Sciatic nerve (tissue), 2 donors: ENCODE results near the gene RAMP3. TPM values are rescaled to one million over a fixed set of nuclear protein-coding genes. Genes with fewer than 3 reads are reported as not detected.

Experiments
- ATAC-seq: fragments of 200-7000 bp; cut with Tn5 transposase; one replicate; pipeline ENCODE4 v1.9.1; 2020; ENCODE audit warnings: mild to moderate bottlenecking, moderate library complexity
- DNase-seq: peaks from one replicate; pipeline ENCODE4 v3.0.0-alpha.2; 2020; ENCODE audit warnings: low spot score
- intact Hi-C: fragments of 100-400 bp; cut with DNase I; formaldehyde crosslinking; loops from one replicate; pipeline ENCODE4 v1.14.2; 2022
- total RNA-seq: library from RNA; stranded (reverse); fragmentation: NEBNext Ultra II Directional; extraction: Animal tissue kit (Norgen Biotek cat#: 25700); gene quantifications from one replicate; pipeline ENCODE4 v1.2.1, GENCODE V29; 2021
- donor health status: DM: no; HTN: no; CAD: no.
- donor health status: DM: no; HTN: no; CAD: no.

The RAMP3 gene
- total RNA-seq, 1 donor from 2014 or later = 59.6 TPM

DNA sequence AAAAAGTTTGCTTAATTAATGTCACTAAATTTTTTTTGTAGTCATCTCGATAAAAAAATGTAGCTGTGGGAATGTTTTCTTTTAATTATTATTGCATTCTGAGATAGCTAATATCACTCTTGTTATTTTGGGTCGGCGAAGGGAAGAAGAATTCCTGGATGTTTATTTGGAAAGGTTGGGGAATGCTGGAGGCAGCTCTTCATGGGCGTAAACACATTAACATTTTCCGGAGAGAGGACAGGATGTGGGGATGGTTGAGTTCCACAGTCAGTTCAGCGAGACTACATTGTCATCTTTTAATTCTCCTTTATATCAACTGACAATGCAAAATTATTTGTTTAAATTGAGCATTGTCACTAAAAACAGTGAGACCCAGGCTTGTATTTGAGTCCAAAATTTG is 72.5 kb downstream of the RAMP3 start:
- intact Hi-C loops = no loop called here
- DNase-seq (no peak), ATAC-seq (no peak)

DNA sequence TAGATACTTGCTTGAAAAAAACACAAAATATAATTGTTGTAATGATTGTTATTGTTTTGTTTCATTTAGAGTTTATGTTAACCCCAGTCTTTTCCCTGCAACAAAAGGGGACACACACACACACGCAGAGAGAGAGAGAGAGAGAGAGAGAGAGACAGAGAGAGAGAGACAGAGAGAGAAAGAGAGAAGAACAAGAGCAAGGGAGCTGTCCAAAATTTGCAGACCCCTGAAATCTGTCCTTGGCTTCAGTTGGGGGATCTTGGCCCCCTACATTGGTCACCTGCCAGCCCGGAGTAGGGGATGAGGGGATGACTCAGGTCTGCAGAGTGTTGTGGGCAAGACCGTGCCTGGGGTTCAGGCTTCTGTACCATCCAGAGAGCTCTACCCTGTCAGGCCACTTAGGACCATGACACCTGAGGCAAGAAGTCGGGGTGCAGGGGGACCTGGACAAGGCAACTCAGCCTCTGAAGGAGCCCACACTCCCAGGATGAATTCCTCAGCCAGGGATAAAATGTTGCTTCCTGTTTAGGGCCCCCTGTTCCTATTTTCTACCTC is 73.1 kb downstream of the RAMP3 start:
- ATAC-seq = no peak
- no peak for DNase-seq
- intact Hi-C loops = no loop called here

DNA sequence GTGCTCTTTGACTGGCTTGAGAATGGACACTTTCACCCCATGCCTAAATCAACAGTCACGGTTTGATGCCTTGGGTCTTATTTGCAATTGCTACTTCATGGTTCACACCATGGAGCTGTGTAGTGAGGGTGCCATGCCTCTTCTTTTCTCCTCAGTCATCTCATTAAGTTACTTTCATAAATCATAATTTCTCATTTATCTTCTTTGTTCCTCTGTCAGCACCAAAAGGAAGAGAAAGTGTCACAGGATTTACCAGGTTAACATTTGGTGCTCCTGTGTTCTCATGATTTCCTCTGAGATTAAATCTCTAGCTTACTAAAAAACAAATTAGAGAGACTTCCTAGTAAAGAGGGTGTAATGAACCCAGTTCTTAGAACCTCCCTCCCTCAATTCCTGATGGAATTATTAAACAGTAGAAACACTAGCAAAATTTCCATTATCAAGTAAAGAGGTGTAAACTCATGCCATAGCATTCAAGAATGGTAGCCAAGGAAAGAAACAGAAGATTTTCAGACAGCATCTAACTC is 75.7 kb downstream of the RAMP3 start:
- ATAC-seq = no peak
- intact Hi-C loops = no loop called here

More for the DNA sequence above, 75.7 kb downstream of the RAMP3 start:
- no peak for DNase-seq

Other genes starting within 250 kb of the RAMP3 start
- gene MYO1G, start 178.8 kb upstream of the RAMP3 start, total RNA-seq = 8.8 TPM
- gene CCM2, start 157.6 kb upstream of the RAMP3 start, total RNA-seq = 42.9 TPM
- 12.0 TPM for gene NACAD, start 68.8 kb upstream of the RAMP3 start, total RNA-seq
- gene TBRG4, start 46.1 kb upstream of the RAMP3 start, total RNA-seq = 39.5 TPM